DOHH2 (cell line): ENCODE results near the gene HSD17B3.

Source experiments
- H3F3A ChIP-seq: fragments of 200-600 bp; sonication (generic), shearing (Covaris generic); 2 replicates; pipeline ENCODE4 v1.6.0; 2016; ENCODE audit warnings: antibody characterized with exemption, mild to moderate bottlenecking; ENCODE audit not compliant: control insufficient read depth, insufficient read depth
- H3K27ac ChIP-seq: fragments of 200-600 bp; sonication (generic); 2 replicates; pipeline ENCODE4 v1.5.1; 2014; ENCODE audit warnings: low read depth, mild to moderate bottlenecking, low read length, moderate library complexity
- H3K27me3 ChIP-seq: fragments of 200-600 bp; sonication (generic); 2 replicates; pipeline ENCODE4 v1.6.1; 2014; ENCODE audit warnings: mild to moderate bottlenecking, low read length, mixed read lengths; ENCODE audit not compliant: control insufficient read depth
- H3K36me3 ChIP-seq: fragments of 200-600 bp; sonication (generic); 2 replicates; pipeline ENCODE4 v1.6.1; 2014; ENCODE audit warnings: mild to moderate bottlenecking, low read length, moderate library complexity, mixed read lengths; ENCODE audit not compliant: control insufficient read depth
- H3K4me1 ChIP-seq: fragments of 200-600 bp; sonication (generic); 2 replicates; pipeline ENCODE4 v1.6.1; 2014; ENCODE audit warnings: mild to moderate bottlenecking, low read length, mixed read lengths; ENCODE audit not compliant: control insufficient read depth
- H3K4me2 ChIP-seq: fragments of 200-600 bp; sonication (generic); 2 replicates; pipeline ENCODE4 v1.6.0; 2014; ENCODE audit warnings: mild to moderate bottlenecking, low read length, moderate library complexity
- H3K4me3 ChIP-seq: fragments of 200-600 bp; sonication (generic); 2 replicates; pipeline ENCODE4 v1.5.1; 2014; ENCODE audit warnings: mild to moderate bottlenecking, low read length, mixed read lengths
- H3K79me2 ChIP-seq: fragments of 200-600 bp; sonication (generic); 2 replicates; pipeline ENCODE4 v1.6.1; 2014; ENCODE audit warnings: mild to moderate bottlenecking, low read length, mixed read lengths; ENCODE audit not compliant: control insufficient read depth
- H3K9me2 ChIP-seq: fragments of 200-600 bp; sonication (generic); replicated peaks from 2 replicates; pipeline ENCODE4 v1.6.1; 2014; ENCODE audit warnings: mild to moderate bottlenecking, low read length, mixed read lengths; ENCODE audit not compliant: control insufficient read depth
- H3K9me3 ChIP-seq: fragments of 200-600 bp; sonication (generic); 2 replicates; pipeline ENCODE4 v1.6.1; 2014; ENCODE audit warnings: antibody characterized with exemption, low read length, mixed read lengths; ENCODE audit not compliant: control insufficient read depth, insufficient read depth
- H4K20me1 ChIP-seq: fragments of 200-600 bp; sonication (generic); 2 replicates; pipeline ENCODE4 v1.6.0; 2014; ENCODE audit warnings: low read depth, mild to moderate bottlenecking, antibody characterized with exemption, low read length, moderate library complexity; ENCODE audit not compliant: control insufficient read depth, insufficient read depth
- EZH2phosphoT487 ChIP-seq: fragments of 200-600 bp; sonication (generic); IDR thresholded peaks from 2 replicates; pipeline ENCODE4 v1.6.1; 2017; ENCODE audit warnings: borderline replicate concordance, mild to moderate bottlenecking, antibody characterized with exemption, low read length, moderate library complexity, mixed read lengths
- TF ChIP-seq, protein P1 (sequence below): fragments of 200-600 bp; sonication (generic); IDR thresholded peaks from one replicate; pipeline ENCODE4 v1.5.1; 2014; ENCODE audit warnings: antibody characterized with exemption, mild to moderate bottlenecking, low read depth, low read length; ENCODE audit not compliant: poor library complexity, severe bottlenecking

HSD17B3 gene

GRCh38 chr9:96203867-96204501, 98.0 kb downstream of the HSD17B3 start:
- H3K4me2 ChIP-seq = no peak overlapping the region
- H3F3A ChIP-seq = no peaks in the 10 kb centered on the region
- no peaks in the 10 kb centered on the region for H3K4me1 ChIP-seq
- H3K79me2 ChIP-seq = no peaks in the 10 kb centered on the region
- no peaks in the 10 kb centered on the region for H3K9me2 ChIP-seq
- H3K4me3 ChIP-seq = no peak overlapping the region
- TF ChIP-seq, protein P1, sequence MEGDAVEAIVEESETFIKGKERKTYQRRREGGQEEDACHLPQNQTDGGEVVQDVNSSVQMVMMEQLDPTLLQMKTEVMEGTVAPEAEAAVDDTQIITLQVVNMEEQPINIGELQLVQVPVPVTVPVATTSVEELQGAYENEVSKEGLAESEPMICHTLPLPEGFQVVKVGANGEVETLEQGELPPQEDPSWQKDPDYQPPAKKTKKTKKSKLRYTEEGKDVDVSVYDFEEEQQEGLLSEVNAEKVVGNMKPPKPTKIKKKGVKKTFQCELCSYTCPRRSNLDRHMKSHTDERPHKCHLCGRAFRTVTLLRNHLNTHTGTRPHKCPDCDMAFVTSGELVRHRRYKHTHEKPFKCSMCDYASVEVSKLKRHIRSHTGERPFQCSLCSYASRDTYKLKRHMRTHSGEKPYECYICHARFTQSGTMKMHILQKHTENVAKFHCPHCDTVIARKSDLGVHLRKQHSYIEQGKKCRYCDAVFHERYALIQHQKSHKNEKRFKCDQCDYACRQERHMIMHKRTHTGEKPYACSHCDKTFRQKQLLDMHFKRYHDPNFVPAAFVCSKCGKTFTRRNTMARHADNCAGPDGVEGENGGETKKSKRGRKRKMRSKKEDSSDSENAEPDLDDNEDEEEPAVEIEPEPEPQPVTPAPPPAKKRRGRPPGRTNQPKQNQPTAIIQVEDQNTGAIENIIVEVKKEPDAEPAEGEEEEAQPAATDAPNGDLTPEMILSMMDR = no peak
- no peak for TF ChIP-seq EZH2phosphoT487
- no peaks in the 10 kb centered on the region for H3K9me3 ChIP-seq
- H3K27me3 ChIP-seq = no peaks in the 10 kb centered on the region
- H3K36me3 ChIP-seq = no peaks in the 10 kb centered on the region
- H3K27ac ChIP-seq = no peak overlapping the region
- no peaks in the 10 kb centered on the region for H4K20me1 ChIP-seq

DNA sequence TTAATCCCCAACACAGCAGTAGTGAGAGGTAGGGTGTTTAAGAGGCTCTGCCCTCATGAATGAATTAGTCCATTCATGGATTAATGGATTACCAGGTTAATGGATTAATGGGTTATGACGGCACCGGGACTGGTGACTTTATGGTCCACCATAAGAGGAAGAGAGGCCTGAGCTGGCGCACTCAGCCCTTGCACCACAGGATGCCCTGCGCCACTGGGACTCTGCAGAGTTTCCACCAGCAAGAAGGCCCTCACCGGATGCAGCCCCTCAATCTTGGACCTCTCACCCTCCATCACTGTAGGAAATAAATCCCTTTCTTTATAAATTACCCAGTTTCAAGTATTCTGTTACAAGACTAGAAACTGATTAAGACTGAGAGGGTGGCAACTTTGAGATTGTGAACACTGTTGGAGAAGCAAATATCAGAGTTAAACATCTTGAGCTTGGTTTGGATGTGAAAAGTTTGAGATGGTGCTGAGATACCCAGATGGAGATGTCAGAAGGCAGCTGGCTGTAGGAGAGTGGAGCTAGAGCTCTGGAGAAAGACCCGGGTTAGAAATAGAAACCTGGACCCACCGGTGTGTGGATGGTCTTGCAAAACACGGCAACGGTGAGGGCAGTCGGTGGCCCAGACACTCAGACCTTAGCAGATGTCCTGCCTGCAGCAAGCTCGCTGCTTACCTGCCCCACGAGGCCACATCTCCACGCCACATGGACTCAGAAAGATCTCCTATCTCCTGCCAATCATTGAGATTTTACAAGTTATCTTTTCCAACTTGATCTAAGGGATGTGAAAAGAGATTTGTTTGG, 98.8 kb downstream of the HSD17B3 start:
- H3K27ac ChIP-seq = no peak overlapping the region
- no peaks in the 10 kb centered on the region for H3K36me3 ChIP-seq
- H3F3A ChIP-seq = no peaks in the 10 kb centered on the region
- no peaks in the 10 kb centered on the region for H3K9me3 ChIP-seq
- H3K9me2 ChIP-seq = no peaks in the 10 kb centered on the region
- H3K4me2 ChIP-seq = no peak overlapping the region
- no peaks in the 10 kb centered on the region for H3K4me1 ChIP-seq
- H3K4me3 ChIP-seq = no peak overlapping the region
- TF ChIP-seq, protein P1 = no peak
- no peak for TF ChIP-seq EZH2phosphoT487
- H3K27me3 ChIP-seq = no peaks in the 10 kb centered on the region
- no peaks in the 10 kb centered on the region for H3K79me2 ChIP-seq
- H4K20me1 ChIP-seq = no peaks in the 10 kb centered on the region

DNA sequence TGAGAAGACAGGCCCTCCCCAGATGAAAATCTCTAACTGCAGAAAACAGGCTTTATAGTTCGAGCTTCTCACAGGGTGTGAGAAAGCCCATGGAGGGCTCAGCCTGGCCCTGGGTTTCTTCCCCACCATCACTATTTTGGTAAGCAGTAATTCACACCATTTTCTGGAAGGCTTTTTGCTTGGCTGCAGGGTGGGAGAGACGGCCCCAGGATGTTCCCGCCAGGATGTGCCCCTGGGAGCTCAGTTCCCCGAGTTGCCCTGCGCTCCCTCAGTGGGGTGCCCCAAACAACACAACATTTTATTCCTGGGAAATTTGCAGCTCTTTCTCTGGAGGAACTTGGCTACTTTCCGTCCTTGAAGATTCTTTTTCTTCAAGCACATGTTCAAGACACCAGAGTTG, 100.8 kb downstream of the HSD17B3 start:
- no peaks in the 10 kb centered on the region for H3K27me3 ChIP-seq
- no peaks in the 10 kb centered on the region for H3K9me3 ChIP-seq
- no peaks in the 10 kb centered on the region for H3K36me3 ChIP-seq
- no peaks in the 10 kb centered on the region for H3K4me1 ChIP-seq
- TF ChIP-seq, protein P1 = no peak
- no peaks in the 10 kb centered on the region for H4K20me1 ChIP-seq
- no peaks in the 10 kb centered on the region for H3K79me2 ChIP-seq
- no peak overlapping the region for H3K4me2 ChIP-seq
- H3K9me2 ChIP-seq = no peaks in the 10 kb centered on the region
- no peak overlapping the region for H3K27ac ChIP-seq
- no peak overlapping the region for H3K4me3 ChIP-seq
- no peaks in the 10 kb centered on the region for H3F3A ChIP-seq
